IMR-90 (cell line): ENCODE results near the gene SH3BP2.

Experiments
- BHLHE40 ChIP-seq: fragments of 150-350 bp; IDR thresholded peaks from 2 replicates; pipeline ENCODE4 v1.6.1; 2016; ENCODE audit warnings: mild to moderate bottlenecking, low read depth, low read length
- MAFK ChIP-seq: IDR thresholded peaks from 2 replicates; pipeline ENCODE4 v1.6.1; 2012; ENCODE audit warnings: low read depth, low read length, improper control_type of control experiment
- RCOR1 ChIP-seq: IDR thresholded peaks from 2 replicates; pipeline ENCODE4 v1.6.1; 2012; ENCODE audit warnings: mild to moderate bottlenecking, low read length, improper control_type of control experiment; ENCODE audit not compliant: insufficient replicate concordance
- RFX5 ChIP-seq: IDR thresholded peaks from 2 replicates; pipeline ENCODE4 v1.8.0; 2012; ENCODE audit warnings: low read depth, mild to moderate bottlenecking, low read length, moderate library complexity
- TF ChIP-seq, protein P1 (sequence below): conservative IDR thresholded peaks from 2 replicates; pipeline ENCODE4 v1.5.1; 2012; ENCODE audit warnings: mild to moderate bottlenecking, low read depth, low read length, improper control_type of control experiment

DNA sequence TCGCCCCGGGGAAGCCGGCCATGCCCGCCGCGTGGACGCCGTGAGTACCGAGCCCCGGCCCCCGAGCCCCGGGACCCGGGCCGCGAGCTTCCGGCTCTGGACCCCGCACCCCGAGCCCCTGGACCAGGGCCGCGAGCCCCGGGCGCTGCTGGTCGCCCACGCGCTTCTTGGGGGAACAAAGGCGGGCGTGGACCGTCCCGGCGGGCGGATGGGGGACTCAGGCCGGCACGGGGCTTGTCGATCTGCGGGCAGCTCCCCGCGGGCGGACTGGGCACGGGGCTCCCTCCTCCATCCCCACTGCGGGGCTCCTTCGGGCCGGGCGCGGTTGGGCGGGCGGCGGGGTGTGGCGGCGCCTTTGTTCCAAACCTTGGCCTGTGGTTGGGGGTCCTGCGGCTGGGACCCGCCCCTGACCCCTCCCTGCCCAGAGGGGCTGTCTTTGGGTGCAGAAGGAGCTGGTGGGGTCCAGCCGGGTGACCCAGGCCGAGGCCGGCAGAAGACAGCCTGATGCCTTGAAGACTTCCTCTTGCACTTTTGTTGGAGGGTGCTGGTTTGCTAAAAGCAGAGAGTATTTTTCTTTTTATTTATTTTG, 25.6 kb downstream of the SH3BP2 start:
- TF ChIP-seq, protein P1, sequence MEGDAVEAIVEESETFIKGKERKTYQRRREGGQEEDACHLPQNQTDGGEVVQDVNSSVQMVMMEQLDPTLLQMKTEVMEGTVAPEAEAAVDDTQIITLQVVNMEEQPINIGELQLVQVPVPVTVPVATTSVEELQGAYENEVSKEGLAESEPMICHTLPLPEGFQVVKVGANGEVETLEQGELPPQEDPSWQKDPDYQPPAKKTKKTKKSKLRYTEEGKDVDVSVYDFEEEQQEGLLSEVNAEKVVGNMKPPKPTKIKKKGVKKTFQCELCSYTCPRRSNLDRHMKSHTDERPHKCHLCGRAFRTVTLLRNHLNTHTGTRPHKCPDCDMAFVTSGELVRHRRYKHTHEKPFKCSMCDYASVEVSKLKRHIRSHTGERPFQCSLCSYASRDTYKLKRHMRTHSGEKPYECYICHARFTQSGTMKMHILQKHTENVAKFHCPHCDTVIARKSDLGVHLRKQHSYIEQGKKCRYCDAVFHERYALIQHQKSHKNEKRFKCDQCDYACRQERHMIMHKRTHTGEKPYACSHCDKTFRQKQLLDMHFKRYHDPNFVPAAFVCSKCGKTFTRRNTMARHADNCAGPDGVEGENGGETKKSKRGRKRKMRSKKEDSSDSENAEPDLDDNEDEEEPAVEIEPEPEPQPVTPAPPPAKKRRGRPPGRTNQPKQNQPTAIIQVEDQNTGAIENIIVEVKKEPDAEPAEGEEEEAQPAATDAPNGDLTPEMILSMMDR: no peak
- no peak for TF ChIP-seq RFX5
- TF ChIP-seq MAFK: no peak
- no peak for TF ChIP-seq BHLHE40
- no peak for TF ChIP-seq RCOR1
